Measurements from ENCODE around the gene DPP4. TPM values are rescaled to one million over a fixed set of nuclear protein-coding genes. Genes with fewer than 3 reads are reported as not detected.

Gene DPP4
- 1 to 10 TPM; 2.4 to 5.1 TPM for total RNA-seq
- long read RNA-seq, donor 1, partial matches to known transcripts, result 1 of 1 reads
- long read RNA-seq, donor 1, other reads (novel, unspliced or antisense), result 0 of 1 reads
- long read RNA-seq, donor 2, partial matches to known transcripts, result 0 of 1 reads
- long read RNA-seq, donor 2, other reads (novel, unspliced or antisense), result 0 of 1 reads

- intact Hi-C loops (cut with DNase I), result no loop called here
- peak; percentile 81 for DNase-seq (ENCODE audit: low spot score)
These were observed at the start of gene DPP4 for GRCh38 chr2:162073888-162074631. Gene DPP4, minus strand, starts transcription at chr2:162074215. Its CDS starts 234 bp downstream, at chr2:162073981.

- intact Hi-C loops (cut with DNase I), result no loop called here
- DNase-seq (ENCODE audit: low spot score), result no peak
These were observed 44.4 kb upstream of the DPP4 start for GRCh38 chr2:162118166-162119031.

- no peak for DNase-seq (ENCODE audit: low spot score)
- intact Hi-C loops (cut with DNase I), result no loop called here
These were observed 42.3 kb upstream of the DPP4 start for GRCh38 chr2:162116352-162116751.

- intact Hi-C loops (cut with DNase I), result no loop called here
These were observed 41.1 kb upstream of the DPP4 start for GRCh38 chr2:162115076-162115475.

GRCh38 chr2:162114271-162114670 is 40.3 kb upstream of the DPP4 start:
- DNase-seq (ENCODE audit: low spot score), result no peak
- intact Hi-C loops (cut with DNase I), result no loop called here

More at GRCh38 chr2:162115076-162115475, 41.1 kb upstream of the DPP4 start:
- DNase-seq (ENCODE audit: low spot score), result no peak

GRCh38 chr2:162113776-162114168 is 39.8 kb upstream of the DPP4 start:
- intact Hi-C loops (cut with DNase I), result no loop called here
- no peak for DNase-seq (ENCODE audit: low spot score)

GRCh38 chr2:162113088-162113775 is 39.2 kb upstream of the DPP4 start:
- no peak for DNase-seq (ENCODE audit: low spot score)
- intact Hi-C loops (cut with DNase I), result no loop called here

GRCh38 chr2:162111958-162112850 is 38.2 kb upstream of the DPP4 start:
- no peak for DNase-seq (ENCODE audit: low spot score)
- intact Hi-C loops (cut with DNase I), result no loop called here

- intact Hi-C loops (cut with DNase I), result no loop called here
- DNase-seq (ENCODE audit: low spot score), result no peak
These were observed 33.4 kb upstream of the DPP4 start for GRCh38 chr2:162107361-162107901.

GRCh38 chr2:162106746-162107145 is 32.7 kb upstream of the DPP4 start:
- intact Hi-C loops (cut with DNase I), result no loop called here
- no peak for DNase-seq (ENCODE audit: low spot score)

GRCh38 chr2:162106146-162106551 is 32.1 kb upstream of the DPP4 start:
- DNase-seq (ENCODE audit: low spot score), result no peak
- intact Hi-C loops (cut with DNase I), result no loop called here

- intact Hi-C loops (cut with DNase I), result no loop called here
- no peak for DNase-seq (ENCODE audit: low spot score)
These were observed 29.5 kb upstream of the DPP4 start for GRCh38 chr2:162103443-162104009.

GRCh38 chr2:162100579-162100978 is 26.6 kb upstream of the DPP4 start:
- intact Hi-C loops (cut with DNase I), result no loop called here
- no peak for DNase-seq (ENCODE audit: low spot score)

GRCh38 chr2:162099836-162100235 is 25.8 kb upstream of the DPP4 start:
- intact Hi-C loops (cut with DNase I), result no loop called here
- DNase-seq (ENCODE audit: low spot score), result no peak

- peak; percentile 84 for DNase-seq (ENCODE audit: low spot score)
These were observed 18.9 kb upstream of the DPP4 start for GRCh38 chr2:162092658-162093556.

GRCh38 chr2:162092008-162092390 is 18.0 kb upstream of the DPP4 start:
- intact Hi-C loops (cut with DNase I), result no loop called here
- DNase-seq (ENCODE audit: low spot score), result no peak

More at GRCh38 chr2:162092658-162093556, 18.9 kb upstream of the DPP4 start:
- intact Hi-C loops (cut with DNase I), result no loop called here

All from posterior vena cava (tissue), 2 donors.